HG02623 (cell line): ENCODE results near the gene SERPINA3.

Experiments
- ATAC-seq: cut with Tn5 transposase; IDR thresholded peaks from one replicate; pipeline ENCODE4 v1.9.1; 2021; ENCODE audit warnings: moderate library complexity; ENCODE audit not compliant: unreplicated experiment

Gene SERPINA3

GRCh38 chr14:94650806-94651805 is 38.9 kb downstream of the SERPINA3 start:
- ATAC-seq: no peak

DNA sequence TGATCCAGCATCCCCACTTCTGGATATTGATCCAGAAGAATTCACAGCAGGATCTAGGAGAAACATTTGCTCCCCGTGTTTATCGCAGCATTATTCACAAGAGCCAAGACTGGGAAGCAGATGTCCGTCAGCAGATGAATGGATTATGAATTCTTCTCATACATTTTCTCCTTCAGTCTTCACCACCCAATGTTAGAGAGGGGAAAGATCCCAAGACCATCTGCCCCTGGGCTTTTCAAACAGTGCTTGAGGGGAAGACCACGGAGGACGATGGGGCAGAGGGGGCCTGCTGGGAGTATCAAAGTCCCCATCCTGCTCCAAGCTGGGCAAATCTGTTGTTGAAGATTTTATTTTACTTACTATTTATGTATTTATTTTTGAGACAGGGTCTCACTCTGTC is 41.1 kb downstream of the SERPINA3 start:
- no peak for ATAC-seq

DNA sequence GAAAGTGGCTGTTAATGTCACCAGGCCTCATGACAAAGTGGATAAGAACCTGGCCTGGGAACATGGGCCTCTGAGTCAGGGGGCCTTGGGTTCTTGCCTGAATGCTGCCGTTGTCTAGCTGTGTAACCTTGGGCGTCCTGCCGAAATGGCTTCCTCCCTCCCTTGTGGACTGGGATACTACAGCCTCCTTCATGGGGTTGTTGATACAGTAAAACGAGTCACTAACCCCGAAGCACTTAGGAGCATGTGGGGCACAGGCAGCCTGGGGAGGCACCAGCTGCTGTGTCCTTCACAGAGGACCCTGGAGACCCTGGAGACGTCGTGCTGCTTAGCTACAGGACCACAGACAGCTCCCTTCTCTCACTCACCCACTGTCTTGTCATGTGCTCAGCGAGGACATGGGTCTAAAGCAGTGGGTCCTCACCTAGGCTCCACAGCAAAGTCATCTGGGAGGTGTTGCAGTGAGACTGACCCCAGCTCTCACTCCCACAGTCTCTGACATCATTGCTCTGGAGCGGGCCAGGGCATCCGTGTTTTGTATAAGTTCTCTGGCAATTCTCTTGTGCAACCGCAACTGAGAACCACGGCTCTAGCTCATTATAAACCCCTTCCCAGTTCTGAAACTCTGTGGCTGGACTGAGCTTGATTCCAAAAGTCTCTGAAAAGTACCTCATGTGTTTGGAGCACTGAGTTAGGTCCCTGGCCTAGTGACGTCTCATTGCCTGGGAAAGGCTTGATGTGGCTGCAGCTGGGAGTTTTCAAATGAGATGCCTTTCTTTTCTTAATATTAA is 42.1 kb downstream of the SERPINA3 start:
- no peak for ATAC-seq

DNA sequence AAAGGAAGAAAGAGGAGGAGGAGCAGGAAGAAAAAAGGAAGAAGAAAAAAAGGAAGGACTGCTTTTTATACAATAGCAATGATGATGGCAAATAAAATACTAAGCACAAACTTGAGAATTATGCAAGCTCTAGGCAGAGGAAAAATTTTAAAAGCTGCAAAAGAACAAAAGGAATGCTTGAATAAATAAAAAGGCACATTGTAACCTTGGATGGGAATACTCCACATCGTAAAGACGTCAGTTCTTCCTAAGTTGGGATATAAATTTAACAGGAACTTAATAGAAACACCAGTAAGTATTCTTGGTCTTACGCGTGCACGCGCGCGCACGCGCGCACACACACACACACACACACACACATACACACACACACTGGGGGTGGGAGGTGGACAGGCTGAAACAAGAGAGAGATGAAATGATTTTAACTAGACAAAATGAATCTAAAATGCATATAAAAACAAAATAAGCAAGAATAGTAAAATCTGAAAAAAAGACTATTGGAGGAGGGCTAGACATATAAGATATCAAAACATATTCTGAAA is 43.0 kb downstream of the SERPINA3 start:
- no peak for ATAC-seq

- ATAC-seq: no peak
Measured at GRCh38 chr14:94656043-94656442, 43.9 kb downstream of the SERPINA3 start.

DNA sequence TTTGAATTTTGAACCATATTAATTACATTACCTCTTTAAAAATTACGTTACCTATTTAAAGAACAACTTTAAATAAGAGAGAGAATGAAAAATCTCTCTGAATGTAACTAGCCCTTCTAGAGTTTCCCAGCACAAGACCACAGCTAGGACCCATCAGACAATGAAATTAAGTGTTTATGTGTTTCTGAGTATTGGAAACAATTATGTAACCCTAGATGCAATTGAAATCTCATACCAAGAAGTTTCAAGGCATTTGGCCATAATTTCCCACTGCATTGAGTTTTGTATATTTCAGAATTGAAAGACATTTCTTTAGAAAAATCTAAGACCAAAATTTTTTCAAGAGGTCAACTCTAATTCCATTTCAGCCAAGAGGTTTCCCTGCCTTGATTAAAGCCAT is 47.1 kb downstream of the SERPINA3 start:
- no peak for ATAC-seq

DNA sequence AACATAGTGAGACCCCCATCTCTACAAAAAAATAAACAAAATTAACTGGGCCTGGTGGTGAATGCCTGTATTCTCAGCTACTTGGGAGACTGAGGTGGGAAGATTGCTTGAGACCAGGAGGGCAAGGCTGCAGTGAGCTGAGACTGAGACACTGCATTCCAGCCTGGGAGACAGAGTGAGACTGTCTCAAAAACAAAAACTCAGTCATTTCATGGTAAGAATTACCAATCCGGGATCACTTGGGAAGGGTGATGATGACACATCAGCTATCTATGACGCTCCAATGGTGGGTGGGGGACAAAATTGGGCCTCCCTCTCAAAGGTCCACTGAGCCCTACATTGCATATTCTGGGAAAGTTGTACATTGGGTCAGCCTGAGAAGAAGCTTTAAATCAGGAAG is 47.7 kb downstream of the SERPINA3 start:
- no peak for ATAC-seq

- no peak for ATAC-seq
Measured at GRCh38 chr14:94660306-94660946, 48.2 kb downstream of the SERPINA3 start.

GRCh38 chr14:94663538-94663937 is 51.3 kb downstream of the SERPINA3 start:
- ATAC-seq: no peak

GRCh38 chr14:94663965-94664704 is 51.9 kb downstream of the SERPINA3 start:
- no peak for ATAC-seq

- ATAC-seq: no peak
Measured at GRCh38 chr14:94665121-94665520, 52.9 kb downstream of the SERPINA3 start.

- ATAC-seq: no peak
Measured at GRCh38 chr14:94665544-94665943, 53.4 kb downstream of the SERPINA3 start.

GRCh38 chr14:94670692-94671285 is 58.6 kb downstream of the SERPINA3 start:
- ATAC-seq: no peak

GRCh38 chr14:94671870-94672444 is 59.8 kb downstream of the SERPINA3 start:
- ATAC-seq: no peak

- ATAC-seq: no peak
Measured at GRCh38 chr14:94673071-94673470, 60.9 kb downstream of the SERPINA3 start.
